Gastrocnemius medialis (tissue), 4 donors: ENCODE measurements around the gene MNS1.

Source experiments
- CTCF ChIP-seq, 5 experiments: fragments of 450-650 bp in 3 of 5; fragments of 200-600 bp in 2 of 5; sonication (generic) in 2 of 5; IDR thresholded peaks in 4 of 5; conservative IDR thresholded peaks in 1 of 5; 1 replicate in 4 of 5; 2 replicates in 1 of 5; pipeline ENCODE4 v1.5.1; 2016 to 2019; ENCODE audit warnings: antibody characterized with exemption in 5 of 5, mild to moderate bottlenecking in 3 of 5, moderate library complexity in 3 of 5
- POLR2A ChIP-seq, 2 donors: fragments of 450-650 bp; IDR thresholded peaks; one replicate each; pipeline ENCODE4 v1.6.1; 2017; ENCODE audit warnings: antibody characterized with exemption in 2 of 2, mild to moderate bottlenecking in 2 of 2, moderate library complexity in 2 of 2

- no peak for TF ChIP-seq CTCF (IDR thresholded peaks at IDR 0.05 in 4 of 5, conservative IDR thresholded peaks at IDR 0.05 in 1 of 5)
- TF ChIP-seq POLR2A (IDR thresholded peaks at IDR 0.05), result no peak
These were observed 39.7 kb downstream of the MNS1 start for GRCh38 chr15:56425276-56425675.
